Bronchus fibroblast of lung (primary cell): ENCODE measurements around the gene PGM3. TPM values are rescaled to one million over a fixed set of nuclear protein-coding genes. Genes with fewer than 3 reads are reported as not detected.

ENCODE experiments used
- total RNA-seq: library from RNA; depleted of rRNA; stranded (reverse); fragments of >200 nt; gene quantifications from 2 replicates; pipeline ENCODE4 v1.2.3, GENCODE V29; 2015

Gene PGM3
- total RNA-seq: 56.8 and 60.9 TPM in 2 replicates

DNA sequence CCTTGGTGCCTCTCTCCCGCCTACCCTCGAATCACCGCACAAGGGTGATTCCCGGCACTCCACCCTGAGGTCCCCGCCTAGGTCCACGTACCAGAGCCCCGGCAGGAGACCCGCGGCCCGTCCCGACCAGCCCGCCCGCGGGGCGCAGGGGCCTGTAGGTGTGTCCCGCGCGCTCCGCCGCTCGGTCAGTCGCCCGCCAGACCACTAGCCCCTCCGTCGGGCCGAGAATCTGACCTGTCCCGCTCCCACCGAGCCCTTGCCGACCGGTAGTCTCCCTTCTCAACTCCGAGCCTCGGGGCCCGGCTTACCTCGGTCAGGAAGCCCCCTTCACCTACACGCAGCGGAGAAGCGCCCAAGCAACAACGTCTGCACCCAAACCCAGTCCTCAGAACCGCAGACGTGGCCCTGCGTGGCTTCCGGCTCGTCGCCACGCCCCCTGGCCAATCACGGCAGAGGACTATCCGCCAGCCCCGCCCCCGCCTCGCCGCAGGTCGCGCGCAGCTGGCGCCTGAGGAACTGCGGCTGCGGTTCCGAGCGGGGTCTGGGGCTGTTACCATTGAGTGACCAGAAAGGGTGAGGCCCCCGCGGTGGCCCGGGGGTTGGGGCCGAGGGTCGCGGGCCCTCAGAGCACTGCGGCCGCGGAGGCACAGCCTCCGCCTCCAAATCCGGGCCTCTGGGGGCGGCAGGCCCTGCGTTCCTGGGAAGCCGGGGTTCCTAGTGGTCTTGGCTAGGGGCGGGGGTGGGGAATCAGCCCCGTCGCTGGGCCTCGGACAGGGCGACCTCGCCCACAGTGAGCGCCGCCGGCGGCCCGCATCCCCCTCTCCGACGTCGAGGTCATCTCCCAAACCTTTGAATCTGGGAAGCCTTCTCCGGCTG, at the start of gene PGM3, which contains the start of gene RWDD2A:
Gene PGM3, minus strand, starts transcription at position 395 of the 876 bp plus-strand sequence. CDS start 2,253 bp downstream, outside the sequence.
Gene RWDD2A, plus strand, starts transcription at position 487 of the 876 bp plus-strand sequence. CDS start 1,095 bp downstream, outside the sequence.

Other genes starting within 250 kb of the PGM3 start
- 2.5 and 3.7 TPM in 2 replicates for gene UBE3D, start 127.4 kb downstream of the PGM3 start, total RNA-seq
- 3.3 and 7.2 TPM in 2 replicates for gene DOP1A, start 125.6 kb downstream of the PGM3 start, total RNA-seq
- 1.5 and 1.6 TPM in 2 replicates for gene RWDD2A, start 92 bp upstream of the PGM3 start, total RNA-seq
- 18.0 and 19.0 TPM in 2 replicates for gene ME1, start 237.8 kb upstream of the PGM3 start, total RNA-seq